ENCODE data around the gene KANSL2. TPM values are rescaled to one million over a fixed set of nuclear protein-coding genes. Genes with fewer than 3 reads are reported as not detected.
A peak's percentile ranks its signal among the peaks of the same experiment; 100 is the strongest.

Gene KANSL2
- polyA plus RNA-seq, 3 donors, result 12.2 to 20.3 (median 12.5) TPM

DNA sequence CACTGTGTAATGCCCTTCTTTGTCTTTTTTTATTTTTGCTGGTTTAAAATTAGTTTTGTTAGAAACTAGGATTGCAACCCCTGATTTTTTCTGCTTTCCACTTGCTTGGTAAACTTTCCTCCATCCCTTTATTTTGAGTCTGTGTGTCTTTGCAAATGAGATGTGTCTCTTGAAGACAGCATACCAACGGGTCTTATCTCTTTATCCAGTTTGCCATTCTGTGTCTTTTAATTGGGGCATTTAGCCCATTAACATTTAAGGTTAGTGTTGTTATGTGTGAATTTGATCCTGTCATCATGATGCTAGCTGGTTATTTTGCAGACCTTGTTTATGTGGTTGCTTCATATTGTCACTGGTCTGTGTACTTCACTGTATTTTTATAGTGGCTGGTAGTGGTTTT lies 68.7 kb downstream of the KANSL2 start:
- Mint-ChIP-seq H3K9me3 (peaks cover 4 to 38% (median 22%) of the 10 kb centered on the region in 7 donors), H3K27me3 (ENCODE audit: low read depth in 3 of 3) (peaks cover 5 to 19% (median 18%) of the 10 kb centered on the region in 3 donors), H3K36me3 (no peaks in the 10 kb centered on the region), H3K27ac (no peak overlapping the region), H3K4me1 (no peaks in the 10 kb centered on the region), H3K4me3 (no peak overlapping the region)
- no peaks in the 10 kb centered on the region for H3K27me3 ChIP-seq (ENCODE audit: control insufficient read depth in 2 of 2, insufficient read depth in 2 of 2, low read length in 2 of 2)
- no peak overlapping the region for H3K4me2 ChIP-seq (replicated peaks; ENCODE audit: extremely low read depth, low read length, poor library complexity, severe bottlenecking)
- no peak overlapping the region for H3K9ac ChIP-seq (ENCODE audit: insufficient read depth, low read length, poor library complexity, severe bottlenecking)
- no peaks in the 10 kb centered on the region for H3K4me1 ChIP-seq (ENCODE audit: control insufficient read depth in 1 of 2, insufficient read depth in 2 of 2, low read length in 2 of 2)
- no peaks in the 10 kb centered on the region for H3K36me3 ChIP-seq (replicated peaks in 1 of 2; ENCODE audit: control insufficient read depth in 1 of 2, insufficient read depth in 2 of 2, low read length in 2 of 2)
- no peak overlapping the region for H3K4me3 ChIP-seq (replicated peaks in 1 of 3; ENCODE audit: low read depth in 2 of 3, low read length in 3 of 3)
- TF ChIP-seq CTCF (IDR thresholded peaks at IDR 0.05), result no peak
- H3K9me3 ChIP-seq (replicated peaks in 1 of 2; ENCODE audit: control insufficient read depth in 1 of 2, insufficient read depth in 1 of 2, low read length in 2 of 2), result peaks cover 3 to 7% of the 10 kb centered on the region in 2 donors
- no peak overlapping the region for H2AFZ ChIP-seq (ENCODE audit: insufficient read depth, low read depth, low read length, poor library complexity, severe bottlenecking)
- intact Hi-C loops (cut with micrococcal nuclease), result no loop called here
- no peak overlapping the region for H3K27ac ChIP-seq (ENCODE audit: low read depth in 1 of 2, low read length in 2 of 2)
- WGBS (ENCODE audit: insufficient coverage), result no CpG with 5 or more reads among the region's 1 CpG
- H4K20me1 ChIP-seq (ENCODE audit: insufficient read depth, low read length), result no peaks in the 10 kb centered on the region
- H3K79me2 ChIP-seq (ENCODE audit: insufficient read depth, low read length), result no peaks in the 10 kb centered on the region
- no peak for DNase-seq

Small RNA genes lying within 50 kb of the gene (small RNA-seq; reads per million reads assigned to genes)
- gene MIR1291 (ENCODE audit: insufficient read length, low read depth), result not detected
- 764 reads per million, percentile 99 among the genes with 10 or more reads in this experiment for gene SNORA2A (ENCODE audit: insufficient read length, low read depth)
- gene SNORA2B (ENCODE audit: insufficient read length, low read depth), result 408 reads per million, percentile 98 among the genes with 10 or more reads in this experiment
- gene SNORA2C (ENCODE audit: insufficient read length, low read depth), result 49.8 reads per million, percentile 94 among the genes with 10 or more reads in this experiment

Other genes with a start within 250 kb of the KANSL2 start
- not detected for gene ANP32D, start 209.7 kb downstream of the KANSL2 start, polyA plus RNA-seq
- not detected for gene C12orf54, start 199.7 kb downstream of the KANSL2 start, polyA plus RNA-seq
- not detected for gene OR8S1, start 156.6 kb downstream of the KANSL2 start, polyA plus RNA-seq
- not detected for gene LALBA, start 112.2 kb downstream of the KANSL2 start, polyA plus RNA-seq
- 1 to 10 TPM; 2.3 to 8.3 (median 4.4) TPM for gene CCNT1, start 34.5 kb upstream of the KANSL2 start, polyA plus RNA-seq
- gene ADCY6, start 106.9 kb upstream of the KANSL2 start, polyA plus RNA-seq, result under 1 TPM in 2 of 3 donors, not detected in 1; 0.03 to 0.29 TPM
- 1 to 10 TPM in 2 of 3 donors, under 1 TPM in 1; 0.84 to 6.3 (median 1.5) TPM for gene CACNB3, start 136.3 kb upstream of the KANSL2 start, polyA plus RNA-seq
- gene DDX23, start 169.9 kb upstream of the KANSL2 start, polyA plus RNA-seq, result 10 to 100 TPM; 21.4 to 63.8 (median 28.4) TPM
- gene RND1, start 183.6 kb upstream of the KANSL2 start, polyA plus RNA-seq, result under 1 TPM in 2 of 3 donors, not detected in 1; 0.40 to 0.49 TPM
- 10 to 100 TPM in 1 of 3 donors, 1 to 10 TPM in 2; 1.5 to 15.2 (median 2.2) TPM for gene FKBP11, start 243.3 kb upstream of the KANSL2 start, polyA plus RNA-seq